Effector memory CD4-positive, alpha-beta T cell (primary cell): ENCODE results near the gene CFAP97D1.
A peak's percentile ranks its signal among the peaks of the same experiment; 100 is the strongest.

Source experiments
- DNase-seq, 3 donors: peaks; one replicate each; pipeline ENCODE4 v3.0.0-alpha.2; 2020
- H3K27ac ChIP-seq: 2 replicates; pipeline ENCODE4 v1.7.0; 2013; ENCODE audit warnings: mild to moderate bottlenecking, low read length, moderate library complexity; ENCODE audit not compliant: insufficient read depth, poor library complexity, severe bottlenecking
- H3K27me3 ChIP-seq: replicated peaks from 2 replicates; pipeline ENCODE4 v1.7.0; 2013; ENCODE audit warnings: mild to moderate bottlenecking, low read length; ENCODE audit not compliant: insufficient read depth, control insufficient read depth, poor library complexity, severe bottlenecking
- H3K36me3 ChIP-seq: 2 replicates; pipeline ENCODE4 v1.7.0; 2013; ENCODE audit warnings: mild to moderate bottlenecking, low read length, moderate library complexity; ENCODE audit not compliant: control insufficient read depth, insufficient read depth
- H3K4me1 ChIP-seq: 2 replicates; pipeline ENCODE4 v1.7.0; 2013; ENCODE audit warnings: low read length, mild to moderate bottlenecking; ENCODE audit not compliant: control insufficient read depth, insufficient read depth, poor library complexity, severe bottlenecking
- H3K4me3 ChIP-seq: 2 replicates; pipeline ENCODE4 v1.7.0; 2013; ENCODE audit warnings: low read length, low read depth, mild to moderate bottlenecking; ENCODE audit not compliant: insufficient read depth, poor library complexity, severe bottlenecking
- H3K9me3 ChIP-seq: 2 replicates; pipeline ENCODE4 v1.7.0; 2013; ENCODE audit warnings: mild to moderate bottlenecking, low read length, moderate library complexity; ENCODE audit not compliant: control insufficient read depth

Gene CFAP97D1

DNA sequence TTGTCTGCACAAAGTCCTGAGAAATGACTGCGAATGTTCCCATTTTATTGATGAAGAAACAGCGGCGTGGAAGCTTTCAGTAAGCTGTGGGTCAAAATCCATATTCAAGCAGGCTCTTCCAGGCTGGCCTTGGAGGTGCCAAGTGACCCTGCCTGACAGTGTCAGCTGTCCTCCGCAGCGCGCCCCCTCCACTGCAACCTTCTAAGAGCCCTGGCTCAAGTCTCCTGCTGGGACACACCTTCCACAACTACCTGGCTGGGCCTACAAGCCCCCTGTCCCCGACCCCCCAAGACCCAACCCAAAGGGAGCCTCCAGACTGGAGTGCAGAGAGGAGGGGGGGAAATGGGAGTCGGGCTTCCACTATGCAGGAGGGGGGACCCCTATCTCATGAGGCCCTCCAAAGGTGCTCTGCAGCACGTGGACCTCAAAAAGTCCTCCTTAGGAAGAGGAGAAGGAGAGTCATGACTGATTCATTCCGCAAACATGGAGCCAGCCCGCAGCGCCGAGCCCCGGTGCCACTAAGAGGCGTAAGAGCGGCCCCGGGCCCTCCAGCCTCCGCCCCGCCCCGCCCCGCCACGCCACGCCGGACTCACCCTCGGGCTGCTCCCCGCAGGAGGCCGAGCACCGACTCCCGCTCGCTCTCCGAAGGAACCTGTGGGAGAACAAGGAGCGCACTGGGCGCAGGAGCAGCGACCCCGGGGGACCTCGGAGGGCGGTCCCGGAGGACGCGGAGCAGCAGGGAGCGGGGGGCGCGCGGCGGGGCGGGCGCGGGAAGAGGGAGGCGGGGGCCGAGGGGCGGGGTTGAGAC is 52.1 kb downstream of the CFAP97D1 start:
- Histone ChIP-seq H3K36me3 (no peaks in the 10 kb centered on the region), H3K4me1 (peaks cover 7% of the 10 kb centered on the region), H3K4me3 (peak overlapping the region; percentile 50), H3K9me3 (no peaks in the 10 kb centered on the region), H3K27me3 (peaks cover 4% of the 10 kb centered on the region), H3K27ac (no peak overlapping the region)
- peak in 1 of 3 donors; percentile 1 for DNase-seq

DNA sequence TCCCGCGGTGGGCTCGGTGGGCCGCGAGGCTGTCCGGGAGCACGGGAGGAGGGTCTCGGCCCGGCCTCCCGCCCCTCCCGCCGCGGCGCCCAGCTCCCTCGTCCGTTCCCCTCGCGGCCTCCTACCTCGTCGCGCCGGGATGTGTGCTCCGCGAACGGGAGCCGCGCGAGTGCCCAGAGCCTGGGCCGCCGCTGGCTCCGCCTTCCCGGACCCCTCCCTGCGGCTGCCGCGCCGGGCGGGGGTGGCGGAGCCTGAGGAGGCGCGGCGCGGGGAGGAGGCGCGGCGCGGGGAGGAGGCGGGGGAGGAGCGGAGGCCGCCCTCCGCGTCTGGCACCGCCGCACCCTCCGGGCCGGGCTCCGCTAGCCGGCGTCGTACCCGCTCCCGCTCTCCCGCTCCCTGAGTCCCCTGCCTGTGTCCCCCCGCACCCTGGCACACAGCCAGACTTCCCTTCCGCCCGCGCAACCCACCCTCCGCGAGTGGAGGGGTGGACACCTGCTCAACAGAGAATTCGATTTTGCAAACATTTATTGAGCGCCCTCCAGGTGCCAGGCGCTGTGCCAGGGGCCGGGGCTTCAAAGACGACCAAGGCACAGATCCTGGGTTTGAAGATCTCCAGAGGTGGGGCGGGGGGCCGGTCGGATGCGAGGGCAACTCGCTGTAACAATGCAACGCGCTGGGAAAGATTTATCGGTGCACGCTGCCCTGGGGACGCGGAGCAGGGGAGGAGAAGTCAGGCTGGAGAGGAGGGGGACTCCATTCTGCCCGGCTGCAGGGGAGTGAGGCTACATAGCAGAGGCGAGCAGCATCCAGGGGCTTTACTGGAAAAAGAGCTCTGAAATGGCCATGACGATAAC is 53.0 kb downstream of the CFAP97D1 start, which contains the start of gene MPP3:
Gene MPP3, minus strand, starts transcription at position 171 of the 854 bp plus-strand sequence. CDS start 1,240 bp downstream, outside the sequence.
- peaks cover 7% of the 10 kb centered on the region for H3K4me1 ChIP-seq
- H3K27me3 ChIP-seq = peaks cover 4% of the 10 kb centered on the region
- peak; percentile 4 to 32 (median 17) for DNase-seq
- peak within 1 kb of the TSS; percentile 50 for H3K4me3 ChIP-seq
- H3K9me3 ChIP-seq = no peaks in the 10 kb centered on the region
- H3K36me3 ChIP-seq = no peaks in the 10 kb centered on the region
- H3K27ac ChIP-seq = no peak within 1 kb of the TSS

- H3K4me3 ChIP-seq = no peak overlapping the region
- H3K9me3 ChIP-seq = no peaks in the 10 kb centered on the region
- H3K36me3 ChIP-seq = no peaks in the 10 kb centered on the region
- H3K27ac ChIP-seq = no peak overlapping the region
- peaks cover 7% of the 10 kb centered on the region for H3K4me1 ChIP-seq
- peaks cover 4% of the 10 kb centered on the region for H3K27me3 ChIP-seq
- no peak for DNase-seq
Observed at GRCh38 chr17:43834106-43834505, 53.9 kb downstream of the CFAP97D1 start.
